Bronchial epithelial cell (primary cell): Measurements from ENCODE around the gene NLGN2. TPM values are rescaled to one million over a fixed set of nuclear protein-coding genes. Genes with fewer than 3 reads are reported as not detected.
A peak's percentile ranks its signal among the peaks of the same experiment; 100 is the strongest.

Source experiments
- DNase-seq: peaks from one replicate; pipeline ENCODE4 v3.0.0-alpha.2; 2010; ENCODE audit warnings: low read depth
- FAIRE-seq: peaks from 2 replicates; lab custom pipeline; 2011; peaks lifted over from hg19 to GRCh38; lab: Jason Lieb, UNC
- H3K27me3 ChIP-seq: 2 replicates; pipeline ENCODE4 v1.5.1; 2011; ENCODE audit warnings: low read length; ENCODE audit not compliant: control insufficient read depth, insufficient read depth
- H3K36me3 ChIP-seq: 2 replicates; pipeline ENCODE4 v1.5.1; 2011; ENCODE audit warnings: low read length; ENCODE audit not compliant: control insufficient read depth, insufficient read depth
- H3K4me3 ChIP-seq: 2 replicates; pipeline ENCODE4 v1.5.1; 2011; ENCODE audit warnings: mild to moderate bottlenecking, low read depth, low read length, control low read depth
- total RNA-seq: library from RNA; depleted of rRNA; stranded (reverse); fragments of >200 nt; gene quantifications from 2 replicates; pipeline ENCODE4 v1.2.1, GENCODE V29; 2014
- TF ChIP-seq, protein P1 (sequence below): IDR thresholded peaks from 2 replicates; pipeline ENCODE4 v1.5.1; 2011; ENCODE audit warnings: mild to moderate bottlenecking, moderate library complexity, low read length, control low read depth, inconsistent platforms; ENCODE audit not compliant: insufficient read depth, severe bottlenecking

Gene NLGN2
- total RNA-seq, 1 donor from 2014 or later = 0.79 TPM

GRCh38 chr17:7403977-7404736, 3.5 kb upstream of the NLGN2 start, which contains the start of gene TMEM256:
TSS of gene TMEM256 (minus strand) at chr17:7404097. CDS start at chr17:7404084, 13 bp downstream.
- TF ChIP-seq, protein P1, sequence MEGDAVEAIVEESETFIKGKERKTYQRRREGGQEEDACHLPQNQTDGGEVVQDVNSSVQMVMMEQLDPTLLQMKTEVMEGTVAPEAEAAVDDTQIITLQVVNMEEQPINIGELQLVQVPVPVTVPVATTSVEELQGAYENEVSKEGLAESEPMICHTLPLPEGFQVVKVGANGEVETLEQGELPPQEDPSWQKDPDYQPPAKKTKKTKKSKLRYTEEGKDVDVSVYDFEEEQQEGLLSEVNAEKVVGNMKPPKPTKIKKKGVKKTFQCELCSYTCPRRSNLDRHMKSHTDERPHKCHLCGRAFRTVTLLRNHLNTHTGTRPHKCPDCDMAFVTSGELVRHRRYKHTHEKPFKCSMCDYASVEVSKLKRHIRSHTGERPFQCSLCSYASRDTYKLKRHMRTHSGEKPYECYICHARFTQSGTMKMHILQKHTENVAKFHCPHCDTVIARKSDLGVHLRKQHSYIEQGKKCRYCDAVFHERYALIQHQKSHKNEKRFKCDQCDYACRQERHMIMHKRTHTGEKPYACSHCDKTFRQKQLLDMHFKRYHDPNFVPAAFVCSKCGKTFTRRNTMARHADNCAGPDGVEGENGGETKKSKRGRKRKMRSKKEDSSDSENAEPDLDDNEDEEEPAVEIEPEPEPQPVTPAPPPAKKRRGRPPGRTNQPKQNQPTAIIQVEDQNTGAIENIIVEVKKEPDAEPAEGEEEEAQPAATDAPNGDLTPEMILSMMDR = no peak
- DNase-seq = peak; percentile 96
- FAIRE-seq = peak; percentile 47

DNA sequence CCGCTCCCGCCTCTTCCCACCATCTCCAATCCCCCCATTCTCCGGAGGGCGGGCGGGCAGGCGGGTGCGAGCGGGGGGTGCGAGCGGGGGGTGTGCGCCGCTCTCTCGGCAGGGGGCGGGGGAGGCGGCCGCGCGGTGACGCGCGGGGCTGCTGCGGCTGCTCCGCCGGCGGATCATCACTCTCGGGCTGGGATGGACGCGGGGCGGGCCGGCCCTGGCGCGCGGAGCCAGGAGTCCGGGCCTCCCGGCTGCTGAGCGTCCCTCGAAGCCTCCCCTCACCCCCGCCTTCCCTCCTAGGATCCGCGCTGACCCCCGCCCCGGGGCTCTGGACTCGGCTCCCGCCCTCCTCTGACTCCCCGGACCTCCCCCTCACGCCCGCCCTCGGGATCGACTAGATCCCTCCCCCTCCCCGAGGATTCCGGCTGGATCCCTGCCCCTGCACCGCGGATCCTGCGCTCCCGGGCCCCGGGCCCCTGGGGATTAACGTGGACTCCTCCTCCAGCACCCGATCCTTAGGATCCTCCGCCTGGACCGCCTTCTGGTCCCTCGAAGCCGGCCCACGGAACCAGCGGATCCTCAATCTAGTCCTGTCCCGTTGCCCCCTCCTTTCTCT, 2.8 kb upstream of the NLGN2 start:
- DNase-seq = no peak
- no peak for FAIRE-seq
- no peaks in the 10 kb centered on the region for H3K27me3 ChIP-seq
- peak overlapping the region; percentile 74 for H3K4me3 ChIP-seq
- no peaks in the 10 kb centered on the region for H3K36me3 ChIP-seq
- TF ChIP-seq, protein P1 = no peak

More at GRCh38 chr17:7403977-7404736, 3.5 kb upstream of the NLGN2 start, which contains the start of gene TMEM256:
- H3K27me3 ChIP-seq = no peaks in the 10 kb centered on the region
- H3K4me3 ChIP-seq = peak within 1 kb of the TSS; percentile 74
- no peaks in the 10 kb centered on the region for H3K36me3 ChIP-seq

GRCh38 chr17:7405350-7406234, 2.1 kb upstream of the NLGN2 start:
- FAIRE-seq (no peak), DNase-seq (no peak)
- no peaks in the 10 kb centered on the region for H3K27me3 ChIP-seq
- H3K36me3 ChIP-seq = no peaks in the 10 kb centered on the region
- H3K4me3 ChIP-seq = peak overlapping the region; percentile 74
- TF ChIP-seq, protein P1 = no peak

GRCh38 chr17:7406235-7406825, 1.3 kb upstream of the NLGN2 start:
- FAIRE-seq (no peak), DNase-seq (no peak)
- Histone ChIP-seq H3K36me3 (no peaks in the 10 kb centered on the region), H3K27me3 (no peaks in the 10 kb centered on the region), H3K4me3 (no peak overlapping the region)
- TF ChIP-seq, protein P1 = no peak

DNA sequence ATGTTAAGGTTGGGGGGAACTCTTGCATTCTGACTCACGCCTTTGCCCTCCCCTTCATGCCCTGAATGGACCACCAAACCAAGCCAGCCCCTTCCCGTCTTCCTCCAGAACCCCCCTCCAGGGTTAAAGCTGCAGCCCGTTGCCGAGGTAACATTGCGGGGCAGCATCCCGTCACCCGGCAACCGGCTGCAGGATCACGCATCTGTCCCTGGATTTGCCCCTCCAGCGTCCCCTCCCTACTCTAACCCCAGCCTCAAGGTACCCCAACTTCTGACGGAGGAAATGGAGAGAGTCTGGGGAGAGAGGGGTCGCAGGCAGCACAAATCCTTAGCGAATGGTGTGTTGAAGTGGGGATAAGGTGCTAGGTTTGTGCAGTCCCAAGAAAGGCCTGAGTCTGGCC, 563 bp upstream of the NLGN2 start:
- H3K4me3 ChIP-seq = no peak overlapping the region
- H3K36me3 ChIP-seq = no peaks in the 10 kb centered on the region
- no peaks in the 10 kb centered on the region for H3K27me3 ChIP-seq
- no peak for DNase-seq
- no peak for FAIRE-seq
- TF ChIP-seq, protein P1 = no peak
